Measurements from ENCODE around the gene CHSY1. TPM values are rescaled to one million over a fixed set of nuclear protein-coding genes. Genes with fewer than 3 reads are reported as not detected.

CHSY1 gene
- total and polyA plus RNA-seq, 2 of the 4 experiments (the other 2 are of a cell fraction): 40.9 to 53.2 TPM

DNA sequence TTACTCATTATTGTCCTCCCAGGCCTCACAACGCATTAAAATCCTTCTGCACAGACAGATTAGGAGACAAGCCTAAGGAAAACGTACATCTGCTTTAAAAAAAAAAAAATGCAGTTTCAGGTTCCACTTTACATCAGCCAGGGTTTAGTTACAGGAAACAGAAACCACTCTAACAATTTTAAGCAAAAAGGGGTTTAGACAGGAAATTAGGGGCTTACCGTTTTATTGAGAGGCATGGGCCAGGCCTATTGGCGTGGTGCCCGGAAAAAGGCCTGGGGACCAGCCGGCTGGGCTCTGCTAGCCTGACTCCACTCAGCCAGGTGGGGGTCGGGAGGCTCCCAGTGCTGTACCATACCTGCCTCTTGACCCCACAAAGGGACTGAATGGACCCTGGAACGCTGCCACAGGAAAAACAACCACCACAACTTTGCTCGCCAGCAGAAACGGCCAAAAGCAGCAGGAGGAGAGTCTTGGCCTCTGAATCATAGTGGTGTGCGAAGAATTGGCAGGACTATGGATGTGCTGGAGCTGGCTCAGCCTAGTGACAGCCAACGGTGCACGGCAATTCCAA, 124.3 kb downstream of the CHSY1 start (continued):
- TF ChIP-seq, protein P1, sequence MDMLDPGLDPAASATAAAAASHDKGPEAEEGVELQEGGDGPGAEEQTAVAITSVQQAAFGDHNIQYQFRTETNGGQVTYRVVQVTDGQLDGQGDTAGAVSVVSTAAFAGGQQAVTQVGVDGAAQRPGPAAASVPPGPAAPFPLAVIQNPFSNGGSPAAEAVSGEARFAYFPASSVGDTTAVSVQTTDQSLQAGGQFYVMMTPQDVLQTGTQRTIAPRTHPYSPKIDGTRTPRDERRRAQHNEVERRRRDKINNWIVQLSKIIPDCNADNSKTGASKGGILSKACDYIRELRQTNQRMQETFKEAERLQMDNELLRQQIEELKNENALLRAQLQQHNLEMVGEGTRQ (IDR thresholded peaks at IDR 0.05; ENCODE audit: low read depth, low read length): no peak
- TF ChIP-seq, protein P2, sequence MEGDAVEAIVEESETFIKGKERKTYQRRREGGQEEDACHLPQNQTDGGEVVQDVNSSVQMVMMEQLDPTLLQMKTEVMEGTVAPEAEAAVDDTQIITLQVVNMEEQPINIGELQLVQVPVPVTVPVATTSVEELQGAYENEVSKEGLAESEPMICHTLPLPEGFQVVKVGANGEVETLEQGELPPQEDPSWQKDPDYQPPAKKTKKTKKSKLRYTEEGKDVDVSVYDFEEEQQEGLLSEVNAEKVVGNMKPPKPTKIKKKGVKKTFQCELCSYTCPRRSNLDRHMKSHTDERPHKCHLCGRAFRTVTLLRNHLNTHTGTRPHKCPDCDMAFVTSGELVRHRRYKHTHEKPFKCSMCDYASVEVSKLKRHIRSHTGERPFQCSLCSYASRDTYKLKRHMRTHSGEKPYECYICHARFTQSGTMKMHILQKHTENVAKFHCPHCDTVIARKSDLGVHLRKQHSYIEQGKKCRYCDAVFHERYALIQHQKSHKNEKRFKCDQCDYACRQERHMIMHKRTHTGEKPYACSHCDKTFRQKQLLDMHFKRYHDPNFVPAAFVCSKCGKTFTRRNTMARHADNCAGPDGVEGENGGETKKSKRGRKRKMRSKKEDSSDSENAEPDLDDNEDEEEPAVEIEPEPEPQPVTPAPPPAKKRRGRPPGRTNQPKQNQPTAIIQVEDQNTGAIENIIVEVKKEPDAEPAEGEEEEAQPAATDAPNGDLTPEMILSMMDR (conservative IDR thresholded peaks at IDR 0.05; ENCODE audit: low read depth, low read length): no peak
